ENCODE data around the gene ST7. TPM values are rescaled to one million over a fixed set of nuclear protein-coding genes. Genes with fewer than 3 reads are reported as not detected.

The ST7 gene
- total RNA-seq, 2 donors from 2014 or later = 6.1 to 8.0 TPM

GRCh38 chr7:117083648-117084047 lies 130.3 kb downstream of the ST7 start:
- no peak for ATAC-seq
- H3K9me3 ChIP-seq (ENCODE audit: control insufficient read depth, low read length, poor library complexity, severe bottlenecking) = no peaks in the 10 kb centered on the region
- DNase-seq = no peak
- Mint-ChIP-seq H3K4me3 (no peak overlapping the region), H3K27ac (no peak overlapping the region), H3K27me3 (no peaks in the 10 kb centered on the region), H3K36me3 (ENCODE audit: low read depth) (no peaks in the 10 kb centered on the region), H3K4me1 (peaks cover 21% of the 10 kb centered on the region)

GRCh38 chr7:117084286-117084685 lies 131.0 kb downstream of the ST7 start:
- ATAC-seq = no peak
- H3K36me3 Mint-ChIP-seq (ENCODE audit: low read depth) = no peaks in the 10 kb centered on the region
- peaks cover 22% of the 10 kb centered on the region for H3K4me1 Mint-ChIP-seq
- H3K4me3 Mint-ChIP-seq = no peak overlapping the region
- H3K27ac Mint-ChIP-seq = no peak overlapping the region
- no peaks in the 10 kb centered on the region for H3K27me3 Mint-ChIP-seq
- DNase-seq = no peak
- H3K9me3 ChIP-seq (ENCODE audit: control insufficient read depth, low read length, poor library complexity, severe bottlenecking) = no peaks in the 10 kb centered on the region

GRCh38 chr7:117085275-117085674 lies 132.0 kb downstream of the ST7 start:
- Mint-ChIP-seq H3K27me3 (no peaks in the 10 kb centered on the region), H3K27ac (no peak overlapping the region), H3K4me3 (no peak overlapping the region), H3K4me1 (peaks cover 22% of the 10 kb centered on the region), H3K36me3 (ENCODE audit: low read depth) (no peaks in the 10 kb centered on the region)
- no peak for DNase-seq
- H3K9me3 ChIP-seq (ENCODE audit: control insufficient read depth, low read length, poor library complexity, severe bottlenecking) = no peaks in the 10 kb centered on the region
- no peak for ATAC-seq

DNA sequence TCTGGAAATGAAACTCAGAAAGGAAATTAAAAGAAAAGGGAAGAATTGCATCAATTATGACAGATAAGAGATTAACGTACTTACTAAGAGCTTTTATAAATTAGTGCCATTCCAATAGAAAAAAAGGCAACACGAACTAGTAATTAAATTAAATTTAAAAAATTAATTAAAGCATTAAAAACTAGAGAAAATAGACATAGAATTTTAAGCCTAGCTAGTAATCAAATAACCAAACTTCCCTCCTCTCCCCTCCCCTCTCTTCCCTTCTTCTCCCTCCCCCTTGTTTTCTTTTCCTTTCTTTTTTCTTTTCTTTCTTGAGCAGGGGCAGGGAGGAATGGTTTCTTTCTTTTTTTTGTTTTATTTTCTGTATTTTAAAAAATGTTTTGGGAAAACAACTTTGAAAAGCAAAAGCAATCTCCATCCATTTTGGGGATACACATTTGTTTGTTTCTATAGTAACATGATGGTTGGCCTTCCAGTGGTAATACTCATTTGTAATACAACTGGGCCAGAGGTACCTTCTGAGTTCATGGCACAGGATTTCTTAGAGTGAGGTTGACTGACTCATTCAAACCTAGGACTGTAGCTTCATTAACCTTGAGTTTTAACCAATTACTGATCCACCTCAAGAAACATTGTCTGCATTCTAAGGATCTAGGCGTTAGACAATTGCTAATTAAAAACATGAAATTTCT lies 132.6 kb downstream of the ST7 start:
- ATAC-seq (no peak), DNase-seq (no peak)
- H3K9me3 ChIP-seq (ENCODE audit: control insufficient read depth, low read length, poor library complexity, severe bottlenecking) = no peaks in the 10 kb centered on the region
- Mint-ChIP-seq H3K36me3 (ENCODE audit: low read depth) (no peaks in the 10 kb centered on the region), H3K27me3 (no peaks in the 10 kb centered on the region), H3K27ac (no peak overlapping the region), H3K4me3 (no peak overlapping the region), H3K4me1 (peaks cover 22% of the 10 kb centered on the region)

DNA sequence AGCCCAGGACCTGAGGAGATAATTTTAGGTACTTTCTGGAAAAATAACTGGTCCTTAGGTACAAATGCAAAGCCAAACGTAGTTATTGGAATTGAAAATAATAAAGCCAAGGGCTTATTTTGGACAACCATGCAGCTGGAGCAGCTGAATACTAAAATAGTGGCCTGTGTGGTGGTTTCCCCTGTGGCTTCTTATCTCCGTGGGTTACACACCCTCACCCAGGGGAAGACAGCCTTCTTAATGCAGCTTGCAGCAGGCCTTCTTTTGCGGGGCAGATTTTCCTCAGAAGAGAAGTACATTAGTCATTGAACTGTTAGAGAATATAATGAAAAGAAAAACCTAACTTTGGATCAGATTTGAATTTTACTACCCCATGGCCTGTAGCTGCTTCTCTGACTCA lies 133.5 kb downstream of the ST7 start:
- Mint-ChIP-seq H3K27ac (no peak overlapping the region), H3K36me3 (ENCODE audit: low read depth) (no peaks in the 10 kb centered on the region), H3K4me1 (peaks cover 22% of the 10 kb centered on the region), H3K4me3 (no peak overlapping the region), H3K27me3 (no peaks in the 10 kb centered on the region)
- no peaks in the 10 kb centered on the region for H3K9me3 ChIP-seq (ENCODE audit: control insufficient read depth, low read length, poor library complexity, severe bottlenecking)
- DNase-seq = no peak
- ATAC-seq = no peak

DNA sequence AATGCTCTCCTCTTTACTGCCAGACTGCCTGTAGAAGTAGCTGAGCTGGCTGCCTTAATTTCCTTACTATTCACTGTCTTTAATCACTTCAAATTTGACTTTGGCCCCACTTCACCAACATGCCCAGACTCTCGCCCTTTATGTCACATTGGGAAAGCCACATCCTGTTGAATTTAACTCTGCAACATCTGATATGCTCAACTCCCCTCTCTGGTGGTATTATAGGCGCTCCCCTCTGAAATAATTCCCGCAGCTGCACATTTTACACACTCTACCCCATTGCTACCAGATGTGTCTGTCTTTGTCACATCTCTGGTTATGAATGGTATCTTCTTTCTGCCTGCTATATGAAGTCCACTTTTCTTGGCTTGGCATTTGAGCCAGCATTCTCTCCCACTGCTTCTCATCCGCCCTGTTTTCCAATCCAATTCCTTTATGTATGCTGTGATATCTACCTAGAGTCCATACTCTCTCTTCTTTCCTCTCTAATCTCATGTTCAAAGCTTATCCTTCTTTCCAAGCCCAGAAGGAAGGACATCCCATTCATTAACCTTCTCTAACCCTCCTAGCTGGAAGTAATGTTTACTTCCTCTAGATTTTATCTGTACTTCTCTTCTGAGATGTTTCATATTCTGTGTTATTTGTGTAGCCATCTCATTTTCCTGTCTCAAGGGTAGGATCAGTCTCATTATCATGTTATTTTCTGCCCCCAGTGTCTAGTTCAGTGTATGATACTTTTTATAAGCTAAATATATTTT lies 134.5 kb downstream of the ST7 start:
- Mint-ChIP-seq H3K4me3 (peak overlapping the region; percentile 21), H3K4me1 (peaks cover 22% of the 10 kb centered on the region), H3K36me3 (ENCODE audit: low read depth) (no peaks in the 10 kb centered on the region), H3K27ac (no peak overlapping the region), H3K27me3 (no peaks in the 10 kb centered on the region)
- no peaks in the 10 kb centered on the region for H3K9me3 ChIP-seq (ENCODE audit: control insufficient read depth, low read length, poor library complexity, severe bottlenecking)
- ATAC-seq (no peak), DNase-seq (no peak)

DNA sequence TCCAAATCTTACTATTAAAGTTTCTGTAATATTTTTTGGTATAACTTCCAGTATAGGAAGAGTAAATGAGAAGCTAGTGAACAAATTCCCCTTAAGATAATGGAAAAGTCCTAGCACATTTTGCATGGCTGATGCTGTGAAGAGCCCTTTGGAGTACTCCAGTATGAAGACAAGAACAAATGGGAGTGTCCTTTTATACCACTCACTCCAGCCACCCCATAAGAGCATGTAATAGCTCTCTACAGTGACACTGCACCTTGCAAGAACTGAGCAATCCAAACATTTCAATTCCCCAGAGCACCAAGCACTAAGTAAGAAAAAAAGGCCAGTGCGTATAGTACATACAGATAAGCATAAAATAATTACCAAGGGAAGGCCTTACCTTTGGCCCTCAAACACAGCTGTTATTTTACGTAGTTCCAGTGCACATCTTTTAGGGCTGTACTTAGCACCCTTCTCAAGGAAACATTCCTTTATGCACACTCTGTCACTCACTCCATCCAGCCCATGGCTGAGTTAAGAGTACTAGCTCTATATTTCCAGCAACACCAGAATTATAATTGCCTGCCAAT lies 135.4 kb downstream of the ST7 start:
- no peak for DNase-seq
- Mint-ChIP-seq H3K4me3 (no peak overlapping the region), H3K36me3 (ENCODE audit: low read depth) (no peaks in the 10 kb centered on the region), H3K27ac (no peak overlapping the region), H3K27me3 (no peaks in the 10 kb centered on the region), H3K4me1 (peaks cover 21% of the 10 kb centered on the region)
- H3K9me3 ChIP-seq (ENCODE audit: control insufficient read depth, low read length, poor library complexity, severe bottlenecking) = no peaks in the 10 kb centered on the region
- no peak for ATAC-seq

DNA sequence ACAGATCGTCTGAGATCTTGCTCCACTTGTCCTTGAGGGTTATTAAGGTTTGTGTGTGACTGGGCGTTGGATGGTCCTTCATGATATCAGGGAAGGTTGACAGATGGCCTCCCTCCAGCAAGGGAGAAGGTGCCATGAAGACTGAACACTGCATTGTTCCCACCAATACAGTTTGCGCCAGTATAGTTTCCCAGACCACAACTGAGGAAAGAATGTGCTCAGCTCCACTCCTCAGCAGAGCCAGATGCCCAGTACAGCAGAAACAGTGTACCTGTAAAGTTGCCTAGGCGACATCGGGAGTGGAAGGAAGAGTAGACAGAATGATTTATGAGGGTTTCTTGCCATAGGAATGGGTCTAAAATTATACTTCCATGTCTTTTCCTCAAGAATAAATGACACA lies 137.5 kb downstream of the ST7 start:
- H3K27ac Mint-ChIP-seq = peak overlapping the region; percentile 8
- DNase-seq = no peak
- H3K36me3 Mint-ChIP-seq (ENCODE audit: low read depth) = no peaks in the 10 kb centered on the region
- no peaks in the 10 kb centered on the region for H3K9me3 ChIP-seq (ENCODE audit: control insufficient read depth, low read length, poor library complexity, severe bottlenecking)
- H3K4me3 Mint-ChIP-seq = no peak overlapping the region
- no peaks in the 10 kb centered on the region for H3K27me3 Mint-ChIP-seq
- H3K4me1 Mint-ChIP-seq = peaks cover 22% of the 10 kb centered on the region
- no peak for ATAC-seq

- no peak for DNase-seq
- no peaks in the 10 kb centered on the region for H3K9me3 ChIP-seq (ENCODE audit: control insufficient read depth, low read length, poor library complexity, severe bottlenecking)
- Mint-ChIP-seq H3K4me1 (peaks cover 21% of the 10 kb centered on the region), H3K27me3 (no peaks in the 10 kb centered on the region), H3K36me3 (ENCODE audit: low read depth) (no peaks in the 10 kb centered on the region), H3K27ac (no peak overlapping the region), H3K4me3 (no peak overlapping the region)
- no peak for ATAC-seq
These were observed 138.4 kb downstream of the ST7 start for GRCh38 chr7:117091721-117092120.

- ATAC-seq (no peak), DNase-seq (no peak)
- Mint-ChIP-seq H3K36me3 (ENCODE audit: low read depth) (no peaks in the 10 kb centered on the region), H3K4me1 (peaks cover 13% of the 10 kb centered on the region), H3K27ac (no peak overlapping the region), H3K4me3 (no peak overlapping the region), H3K27me3 (no peaks in the 10 kb centered on the region)
- H3K9me3 ChIP-seq (ENCODE audit: control insufficient read depth, low read length, poor library complexity, severe bottlenecking) = no peaks in the 10 kb centered on the region
These were observed 139.5 kb downstream of the ST7 start for GRCh38 chr7:117092785-117093184.

- ATAC-seq (no peak), DNase-seq (no peak)
- Mint-ChIP-seq H3K36me3 (ENCODE audit: low read depth) (no peaks in the 10 kb centered on the region), H3K4me1 (peaks cover 6% of the 10 kb centered on the region), H3K27me3 (no peaks in the 10 kb centered on the region), H3K27ac (peak overlapping the region; percentile 63), H3K4me3 (no peak overlapping the region)
- H3K9me3 ChIP-seq (ENCODE audit: control insufficient read depth, low read length, poor library complexity, severe bottlenecking) = no peaks in the 10 kb centered on the region
These were observed 141.2 kb downstream of the ST7 start for GRCh38 chr7:117094457-117094856.

- Mint-ChIP-seq H3K4me3 (no peak overlapping the region), H3K27ac (peak overlapping the region; percentile 63), H3K4me1 (peaks cover 6% of the 10 kb centered on the region), H3K27me3 (no peaks in the 10 kb centered on the region), H3K36me3 (ENCODE audit: low read depth) (no peaks in the 10 kb centered on the region)
- DNase-seq = no peak
- ATAC-seq = no peak
- no peaks in the 10 kb centered on the region for H3K9me3 ChIP-seq (ENCODE audit: control insufficient read depth, low read length, poor library complexity, severe bottlenecking)
These were observed 141.8 kb downstream of the ST7 start for GRCh38 chr7:117095055-117095454.

- Mint-ChIP-seq H3K4me1 (peaks cover 6% of the 10 kb centered on the region), H3K27ac (no peak overlapping the region), H3K27me3 (no peaks in the 10 kb centered on the region), H3K36me3 (ENCODE audit: low read depth) (peaks cover 2% of the 10 kb centered on the region), H3K4me3 (no peak overlapping the region)
- H3K9me3 ChIP-seq (ENCODE audit: control insufficient read depth, low read length, poor library complexity, severe bottlenecking) = no peaks in the 10 kb centered on the region
- no peak for ATAC-seq
- DNase-seq = no peak
These were observed 143.0 kb downstream of the ST7 start for GRCh38 chr7:117096330-117096729.

Data from T-helper 17 cell (primary cell).